ENCODE measurements around the gene BDH1. TPM values are rescaled to one million over a fixed set of nuclear protein-coding genes. Genes with fewer than 3 reads are reported as not detected.

Gene BDH1
- total RNA-seq, 1 donor from 2014 or later: 57.9 TPM

Other genes with a start within 250 kb of the BDH1 start
- gene RUBCN, start 180.9 kb upstream of the BDH1 start, total RNA-seq: 15.1 TPM
- gene FYTTD1, start 193.9 kb upstream of the BDH1 start, total RNA-seq: 66.9 TPM
- 18.0 TPM for gene LRCH3, start 235.3 kb upstream of the BDH1 start, total RNA-seq

Measured in Right ventricle myocardium superior (tissue), 1 donor.